Epithelial cell of prostate (primary cell): Measurements from ENCODE around the gene IDS.
A peak's percentile ranks its signal among the peaks of the same experiment; 100 is the strongest.
"Not testable (repeated sequence)": the region's sequence is repeated elsewhere in the genome, so short reads cannot be mapped to it uniquely, and the experiment has no call there.

Experiments
- DNase-seq: peaks from one replicate; pipeline ENCODE4 v3.0.0-alpha.2; 2011; ENCODE audit warnings: low read depth, low spot score
- H3K27ac ChIP-seq: fragments of 450-650 bp; 2 replicates; pipeline ENCODE4 v1.5.1; 2017; ENCODE audit warnings: mild to moderate bottlenecking

IDS gene

GRCh38 chrX:149503446-149503845 lies 1.7 kb downstream of the IDS start:
- not testable (repeated sequence) for H3K27ac ChIP-seq, DNase-seq

DNA sequence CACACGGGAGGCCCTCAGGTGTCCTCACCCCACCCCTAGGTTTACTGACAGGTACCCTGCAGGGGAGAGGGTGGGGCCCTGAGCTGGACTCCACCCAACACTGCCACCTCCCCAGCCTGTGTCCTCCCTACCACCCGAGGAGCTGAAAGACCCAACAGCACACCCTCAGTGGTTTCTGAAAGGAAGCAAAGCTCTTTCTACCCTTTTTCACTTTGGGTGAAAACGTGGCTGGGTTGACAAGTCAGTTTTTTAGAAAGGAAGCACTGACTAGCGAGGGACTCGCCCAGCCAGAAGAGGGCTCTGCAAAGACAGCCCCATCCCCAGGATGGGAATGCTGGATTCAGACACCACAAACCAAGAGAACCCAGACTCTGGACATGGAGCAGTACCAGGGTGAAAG lies 2.2 kb downstream of the IDS start:
- DNase-seq, H3K27ac ChIP-seq: not testable (repeated sequence)

DNA sequence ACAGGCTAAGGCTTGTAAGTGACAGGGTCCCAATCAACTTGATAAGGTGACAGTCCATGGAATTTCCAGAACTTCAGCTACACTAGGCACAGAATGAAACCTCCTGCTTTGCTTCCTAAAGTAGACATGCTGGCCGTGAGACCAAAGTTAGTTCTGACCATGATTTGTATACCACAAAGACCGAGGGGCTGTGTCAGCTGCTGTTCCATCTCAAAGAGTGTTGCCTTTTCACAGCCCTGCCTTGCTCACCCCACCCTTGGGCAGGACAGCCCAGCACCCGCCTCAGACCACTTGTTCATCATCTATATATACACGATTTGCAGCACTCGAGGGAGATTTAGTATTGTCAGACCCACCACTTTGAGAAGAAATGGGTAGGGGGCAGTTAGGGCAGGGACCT lies 5.3 kb downstream of the IDS start:
- DNase-seq: no peak

GRCh38 chrX:149498767-149499166 lies 6.3 kb downstream of the IDS start:
- no peak overlapping the region for H3K27ac ChIP-seq
- DNase-seq: no peak

More for the DNA sequence above, 5.3 kb downstream of the IDS start:
- H3K27ac ChIP-seq: no peak overlapping the region

GRCh38 chrX:149497626-149498025 lies 7.5 kb downstream of the IDS start:
- peak; percentile 45 for DNase-seq
- peak overlapping the region; percentile 72 for H3K27ac ChIP-seq

- DNase-seq: no peak
- peak overlapping the region; percentile 72 for H3K27ac ChIP-seq
These were observed 8.1 kb downstream of the IDS start for GRCh38 chrX:149497054-149497453.

GRCh38 chrX:149495573-149496071 lies 9.5 kb downstream of the IDS start:
- DNase-seq: peak; percentile 50
- H3K27ac ChIP-seq: peak overlapping the region; percentile 72

DNA sequence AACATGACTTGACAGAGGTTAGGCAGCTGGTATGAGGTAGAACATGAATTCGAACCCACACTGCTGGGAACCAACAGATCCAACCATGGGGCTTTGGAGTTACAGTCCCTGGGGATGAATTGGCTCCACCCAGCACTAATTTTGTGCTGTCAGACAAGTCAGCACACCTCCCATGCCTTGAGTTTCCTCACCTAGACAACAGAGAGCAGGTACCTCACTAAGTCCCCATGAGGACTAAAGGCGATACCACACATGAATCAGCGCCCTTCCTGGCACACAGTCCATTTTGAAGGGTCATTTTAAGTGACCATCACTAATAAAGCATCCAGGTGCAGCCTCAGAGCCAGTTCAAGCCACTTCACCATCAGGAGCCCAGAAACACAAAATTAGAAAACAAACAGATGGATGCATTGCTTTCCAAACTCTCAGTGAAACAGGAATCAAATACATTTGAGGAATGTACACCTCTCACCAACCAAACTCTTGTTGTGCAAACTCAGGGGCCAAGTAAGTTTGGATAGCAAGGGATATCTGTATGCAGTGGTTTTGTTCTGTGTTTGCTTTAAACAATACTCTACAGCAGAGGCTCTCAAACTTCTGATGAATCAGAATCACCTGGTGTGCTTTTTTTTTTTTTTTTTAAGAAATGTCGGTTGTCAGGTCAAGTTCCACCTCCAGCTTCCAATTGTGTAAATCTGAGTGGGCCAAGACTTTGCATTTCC lies 10.1 kb downstream of the IDS start:
- H3K27ac ChIP-seq: peak overlapping the region; percentile 72
- DNase-seq: no peak

- H3K27ac ChIP-seq: peak overlapping the region; percentile 72
- DNase-seq: no peak
These were observed 11.2 kb downstream of the IDS start for GRCh38 chrX:149493567-149494562.

- no peak for DNase-seq
- H3K27ac ChIP-seq: no peak overlapping the region
These were observed 13.3 kb downstream of the IDS start for GRCh38 chrX:149491812-149492211.

DNA sequence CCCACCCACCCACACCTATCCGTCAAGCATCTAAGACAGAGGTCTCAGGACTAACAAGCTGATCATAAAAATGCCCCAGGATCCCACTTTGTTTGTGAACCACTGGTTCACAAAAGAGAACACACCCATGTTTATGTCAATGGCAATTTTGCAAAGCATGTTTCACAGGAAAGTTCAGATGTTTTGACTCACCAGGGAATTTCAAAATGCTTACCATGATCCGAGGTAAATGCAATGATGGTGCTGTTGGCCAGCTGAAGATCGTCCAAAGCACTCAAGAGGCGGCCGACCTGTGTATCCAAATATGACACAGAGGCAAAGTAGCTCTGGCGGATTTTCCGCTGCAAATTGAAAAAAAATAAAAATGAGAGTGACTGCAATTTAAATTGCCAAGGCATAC lies 15.0 kb downstream of the IDS start:
- no peak overlapping the region for H3K27ac ChIP-seq
- no peak for DNase-seq

- not testable (repeated sequence) for DNase-seq, H3K27ac ChIP-seq
These were observed 16.6 kb downstream of the IDS start for GRCh38 chrX:149488411-149489052.

DNA sequence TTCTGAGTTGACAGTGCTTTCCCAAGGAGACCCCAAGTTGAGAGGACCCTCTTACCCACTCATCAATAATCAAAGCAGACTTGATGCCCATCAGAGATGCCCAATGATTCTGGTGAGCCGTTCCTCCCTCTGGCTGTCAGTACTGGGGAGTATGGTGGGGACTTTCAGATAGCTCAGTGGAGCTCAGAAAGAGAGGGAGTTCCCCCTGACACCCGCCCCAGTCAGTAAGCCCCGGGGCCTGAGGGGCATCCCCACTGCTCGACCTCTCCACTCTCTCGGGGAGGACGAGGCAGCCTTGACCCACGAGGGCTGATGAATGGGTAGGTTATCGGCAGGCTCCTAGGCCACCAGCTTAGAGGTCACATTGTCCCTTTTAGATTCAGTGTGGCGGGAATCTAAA lies 17.1 kb downstream of the IDS start:
- H3K27ac ChIP-seq, DNase-seq: not testable (repeated sequence)

GRCh38 chrX:149487292-149487691 lies 17.8 kb downstream of the IDS start:
- no peak for DNase-seq
- no peak overlapping the region for H3K27ac ChIP-seq

DNA sequence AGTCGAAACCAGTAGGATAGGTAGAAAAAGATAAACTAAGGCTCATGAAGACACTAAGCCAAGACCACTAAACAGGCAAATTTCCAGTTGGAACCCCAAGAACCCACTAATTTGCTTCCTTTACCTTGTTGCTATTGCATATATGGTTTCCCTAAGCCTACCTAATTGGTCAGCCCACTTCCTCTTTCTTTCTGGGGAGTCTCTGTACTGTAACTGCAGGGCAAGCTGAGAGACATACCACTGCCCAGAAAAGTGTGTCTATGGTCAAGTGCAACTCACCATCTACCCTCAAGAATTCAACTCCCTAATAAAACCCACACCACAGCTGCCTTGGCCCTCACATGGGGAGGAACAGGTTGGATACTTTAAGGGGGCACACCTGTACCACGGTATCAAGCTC lies 28.6 kb downstream of the IDS start:
- DNase-seq: no peak
- H3K27ac ChIP-seq: no peak overlapping the region

DNA sequence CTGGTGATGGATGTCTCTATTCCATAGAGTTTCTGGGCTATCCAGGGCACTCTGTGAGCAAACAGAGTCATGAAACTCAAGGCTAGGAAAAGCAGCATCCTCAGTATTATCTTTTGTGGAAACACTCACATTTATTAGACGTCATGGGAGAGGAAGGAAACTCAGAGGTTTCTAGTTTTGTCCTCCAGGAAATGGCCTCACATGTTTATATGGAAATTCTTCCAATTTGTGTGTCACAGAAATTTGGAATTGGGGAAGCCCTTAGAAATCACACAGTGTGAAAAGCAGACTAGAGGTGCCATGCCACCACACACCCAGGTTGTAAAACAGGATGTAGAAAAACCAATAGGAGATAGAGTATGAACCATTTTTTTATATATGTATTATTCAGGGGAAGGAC lies 31.1 kb downstream of the IDS start:
- DNase-seq: no peak
- H3K27ac ChIP-seq: no peak overlapping the region

GRCh38 chrX:149473092-149473491 lies 32.0 kb downstream of the IDS start:
- DNase-seq: no peak
- H3K27ac ChIP-seq: no peak overlapping the region

GRCh38 chrX:149472625-149473024 lies 32.5 kb downstream of the IDS start:
- no peak overlapping the region for H3K27ac ChIP-seq
- no peak for DNase-seq

DNA sequence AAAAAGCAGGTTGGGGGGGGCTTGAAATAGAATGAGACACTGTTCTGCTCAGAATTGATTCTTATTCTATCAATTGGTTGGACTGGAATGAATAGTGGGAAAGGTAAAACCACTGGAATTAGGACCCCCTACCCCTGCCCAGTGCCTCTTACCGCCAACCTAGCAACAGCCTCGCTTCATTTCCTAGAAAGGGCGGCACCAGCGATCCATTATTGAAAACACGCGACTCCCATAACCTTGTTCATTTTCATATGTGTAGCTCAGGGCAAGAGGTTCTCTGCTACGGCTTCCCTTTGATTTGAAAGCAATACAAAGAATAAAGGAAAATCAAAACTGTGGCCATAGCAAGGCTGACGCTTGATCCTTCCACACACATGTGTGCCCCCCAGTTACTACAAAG lies 33.7 kb downstream of the IDS start:
- H3K27ac ChIP-seq: no peak overlapping the region

GRCh38 chrX:149470955-149471354 lies 34.2 kb downstream of the IDS start:
- DNase-seq: no peak
- H3K27ac ChIP-seq: no peak overlapping the region

More for the DNA sequence above, 33.7 kb downstream of the IDS start:
- no peak for DNase-seq

DNA sequence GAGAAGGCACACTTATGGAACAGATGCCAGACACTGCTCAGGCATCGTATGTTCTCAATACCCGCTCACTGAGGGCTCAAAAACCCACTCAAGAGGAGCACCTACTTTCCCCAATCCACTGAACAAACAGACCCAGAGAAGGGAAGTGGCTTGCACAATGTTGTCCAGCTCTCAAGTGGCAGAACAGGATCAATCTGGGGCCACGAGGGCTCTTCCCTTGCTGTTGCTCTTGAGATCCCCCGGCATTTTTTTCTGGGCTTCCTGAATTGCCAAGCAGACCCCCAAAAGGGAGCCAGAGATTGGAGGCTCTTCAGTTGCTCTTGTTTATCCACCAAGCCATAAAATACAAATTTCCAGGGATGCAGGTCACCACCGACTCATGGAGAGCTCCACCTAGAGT lies 35.7 kb downstream of the IDS start:
- DNase-seq: no peak

More for the DNA sequence above, 35.7 kb downstream of the IDS start:
- H3K27ac ChIP-seq: no peak overlapping the region
